Measurements from ENCODE around the gene PDE12.
"Not testable (repeated sequence)": the region's sequence is repeated elsewhere in the genome, so short reads cannot be mapped to it uniquely, and the experiment has no call there.

PDE12 gene

DNA sequence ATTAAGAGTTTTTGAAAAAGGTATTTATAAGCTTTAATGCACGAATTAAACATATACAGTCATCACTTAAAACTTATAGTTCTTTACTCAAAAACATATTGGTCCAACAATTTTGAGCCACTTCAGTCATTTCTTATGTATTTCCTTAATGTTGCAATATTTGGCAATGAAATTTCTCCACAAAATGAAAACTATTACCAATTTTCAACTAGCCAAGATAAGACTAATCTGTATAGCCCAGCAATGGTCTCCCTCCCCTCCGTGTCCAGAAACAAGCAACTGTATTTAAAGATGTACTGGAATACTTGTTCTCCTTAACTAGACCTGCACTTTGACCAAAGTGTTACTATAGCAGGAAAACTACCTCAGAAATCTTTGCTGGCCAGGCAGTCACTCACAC is 31.8 kb downstream of the PDE12 start:
- DNase-seq: no peak

DNA sequence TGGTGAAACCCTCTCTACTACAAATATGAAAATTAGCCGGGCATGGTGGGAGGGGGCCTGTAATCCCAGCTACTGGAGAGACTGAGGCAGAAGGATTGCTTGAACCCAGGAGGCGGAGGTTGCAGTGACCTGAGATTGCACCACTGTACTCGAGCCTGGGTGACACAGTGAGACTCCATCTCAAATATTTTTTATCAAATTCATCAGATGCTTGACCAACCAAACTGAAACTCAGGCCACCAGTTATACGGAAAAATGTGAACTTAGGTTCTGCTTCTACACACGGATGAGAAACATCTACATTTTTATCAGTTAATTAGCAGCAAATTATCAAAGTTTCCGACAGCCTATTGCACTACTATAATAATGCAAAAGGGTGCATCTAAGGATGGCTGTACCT is 36.2 kb downstream of the PDE12 start:
- no peak for DNase-seq

DNA sequence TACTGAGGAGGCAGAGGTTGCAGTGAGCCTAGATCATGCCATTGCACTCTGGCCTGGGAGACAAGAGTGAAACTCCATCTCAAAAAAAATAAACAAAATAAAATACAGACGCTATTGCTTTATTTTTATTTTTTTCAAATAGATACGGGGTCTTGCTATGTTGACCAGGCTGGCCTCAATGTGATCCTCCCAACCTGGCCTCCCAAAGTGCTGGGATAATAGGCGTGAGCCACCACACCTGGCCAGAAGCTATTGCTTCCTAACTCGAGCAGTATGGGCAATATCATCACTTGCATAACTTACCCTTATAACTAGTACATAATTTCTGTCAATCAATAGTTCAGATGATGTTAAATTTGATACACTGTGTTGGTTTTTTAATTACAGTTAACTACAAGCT is 38.1 kb downstream of the PDE12 start:
- DNase-seq: no peak

DNA sequence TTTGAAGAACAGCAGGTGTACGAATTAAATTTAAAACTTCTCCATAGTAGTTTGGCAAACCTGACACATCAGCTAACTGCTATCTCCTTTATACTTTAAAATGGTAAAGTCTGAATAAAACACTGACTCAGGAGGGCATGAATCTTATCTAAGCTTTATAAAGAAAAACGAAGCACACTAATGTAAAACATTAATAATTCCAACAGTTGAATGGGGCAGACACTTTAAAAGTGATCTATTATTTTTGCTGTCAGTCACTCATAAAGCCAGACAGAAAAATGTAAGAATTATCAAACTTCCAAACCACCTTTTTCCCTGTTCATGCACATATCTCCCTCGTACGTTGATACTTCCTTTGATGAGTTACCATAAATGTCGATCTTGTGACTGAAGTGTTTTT is 38.5 kb downstream of the PDE12 start:
- no peak for DNase-seq

DNA sequence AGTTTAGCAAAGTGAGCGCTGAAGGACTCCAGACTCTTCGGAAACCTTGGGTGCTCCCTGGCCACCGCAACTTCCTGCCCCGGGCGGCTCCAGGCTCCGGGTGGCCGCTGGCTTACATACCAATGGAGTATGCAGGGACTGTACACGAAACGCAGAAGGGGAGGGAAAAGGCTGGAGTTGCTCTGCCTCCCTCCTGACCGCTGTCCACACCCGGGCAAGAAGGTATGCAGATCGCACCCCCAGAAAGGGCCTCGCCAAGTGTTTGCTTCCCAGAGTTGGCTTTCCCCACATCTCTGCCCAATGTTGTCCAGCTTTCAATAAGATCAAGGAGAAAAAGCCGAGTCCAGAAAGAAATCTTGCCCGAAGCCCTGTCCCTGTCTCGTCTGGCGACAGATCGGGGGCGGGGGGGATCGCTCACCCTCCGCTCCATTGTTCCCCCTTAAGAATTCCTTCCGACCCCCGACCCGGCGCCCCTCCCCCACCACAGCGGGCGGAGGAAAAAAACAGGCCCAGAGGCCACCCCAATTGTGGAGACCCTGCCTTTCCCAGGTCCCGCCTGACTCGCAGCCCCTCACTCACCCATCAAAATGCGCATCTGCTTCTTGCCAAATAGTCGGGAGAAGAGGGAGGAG is 40.5 kb downstream of the PDE12 start:
- peak; percentile 6 for DNase-seq

DNA sequence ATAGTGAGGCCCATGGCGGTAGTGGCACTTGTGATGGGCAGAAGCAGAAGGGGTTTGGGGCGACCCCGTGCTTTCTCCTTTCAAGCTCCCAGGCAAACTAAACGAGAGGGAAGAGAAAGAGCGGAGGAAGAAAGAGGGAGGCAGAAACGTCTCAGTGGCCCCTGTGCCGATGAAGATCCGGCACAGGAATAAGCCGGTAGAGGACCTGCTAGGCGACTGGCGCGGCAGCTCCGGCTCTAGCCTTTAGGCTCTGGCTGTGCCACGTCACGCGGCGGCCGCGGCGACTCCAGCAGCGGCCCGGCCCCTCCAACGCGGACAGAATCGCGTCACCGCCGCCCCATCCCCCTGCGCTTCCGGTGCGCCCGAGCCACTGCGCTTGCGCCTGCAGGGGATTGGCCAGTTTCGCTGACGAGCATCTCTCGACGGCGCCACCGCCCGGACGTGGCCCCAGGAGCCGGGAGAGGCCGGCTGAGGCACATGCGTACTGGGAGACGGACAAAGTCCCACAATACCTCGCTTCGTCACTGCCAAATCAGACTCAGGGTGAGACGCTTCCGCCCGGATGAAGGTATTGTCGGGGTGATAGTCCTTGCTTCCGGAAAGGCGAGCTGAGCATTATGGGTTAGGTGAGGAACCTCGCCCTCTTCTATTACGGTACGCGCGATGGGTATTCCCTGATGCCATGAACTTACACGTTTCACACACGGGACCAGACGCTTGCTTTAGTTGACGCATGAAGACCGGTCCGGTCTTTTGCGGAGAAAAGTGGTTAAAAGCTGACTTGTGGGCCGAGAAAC is 41.3 kb downstream of the PDE12 start, which contains the start of gene ARF4:
Gene ARF4 (minus strand): TSS at position 218 of the 797 bp plus-strand sequence. CDS start 204 bp downstream, at position 14.
- peak; percentile 96 for DNase-seq

DNA sequence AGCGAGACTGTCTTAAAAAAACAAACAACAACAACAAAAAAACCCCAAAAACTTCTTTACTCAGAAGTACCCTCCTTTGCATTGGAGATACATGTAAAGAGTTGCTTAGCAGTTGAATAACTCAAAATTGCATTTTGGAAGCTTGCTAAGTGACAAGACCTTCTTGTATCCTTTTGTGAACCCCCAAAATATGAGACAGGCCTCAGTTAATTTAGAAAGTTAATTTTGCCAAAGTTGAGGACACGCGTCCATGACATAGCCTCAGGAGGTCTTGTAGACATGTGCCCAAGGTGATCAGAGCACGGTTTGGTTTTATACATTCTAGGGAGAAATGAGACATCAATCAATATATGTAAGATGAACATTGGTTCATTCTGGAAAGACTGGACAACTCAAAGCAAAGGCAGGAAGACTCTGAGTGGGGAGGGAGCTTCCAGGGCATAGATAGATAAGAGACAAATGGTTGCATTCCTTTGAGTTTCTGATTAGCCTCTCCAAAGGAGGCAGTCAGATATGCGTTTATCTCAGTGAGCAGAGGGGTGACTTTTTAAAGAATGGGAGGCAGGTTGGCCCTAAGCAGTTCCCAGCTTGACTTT is 42.8 kb downstream of the PDE12 start:
- no peak for DNase-seq

DNA sequence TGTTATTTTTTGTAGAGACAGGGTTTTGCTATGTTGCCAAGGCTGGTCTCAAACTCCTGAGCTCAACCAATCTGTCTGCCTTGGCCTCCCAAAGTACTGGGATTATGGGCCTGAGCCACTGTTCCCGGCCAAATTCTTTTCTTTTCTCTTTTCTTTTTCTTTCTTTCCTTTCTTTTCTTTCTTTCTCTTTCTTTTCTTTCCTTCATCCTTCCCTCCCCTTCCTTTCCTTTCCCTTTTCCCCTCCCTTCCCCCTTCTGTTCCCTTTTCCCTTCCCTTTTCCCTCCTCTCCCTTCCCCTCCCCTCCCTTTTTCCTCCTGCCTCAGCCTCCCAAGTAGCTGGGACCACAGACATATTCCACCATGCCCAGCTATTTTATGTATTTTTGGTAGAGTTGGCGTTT is 44.1 kb downstream of the PDE12 start:
- no peak for DNase-seq

DNA sequence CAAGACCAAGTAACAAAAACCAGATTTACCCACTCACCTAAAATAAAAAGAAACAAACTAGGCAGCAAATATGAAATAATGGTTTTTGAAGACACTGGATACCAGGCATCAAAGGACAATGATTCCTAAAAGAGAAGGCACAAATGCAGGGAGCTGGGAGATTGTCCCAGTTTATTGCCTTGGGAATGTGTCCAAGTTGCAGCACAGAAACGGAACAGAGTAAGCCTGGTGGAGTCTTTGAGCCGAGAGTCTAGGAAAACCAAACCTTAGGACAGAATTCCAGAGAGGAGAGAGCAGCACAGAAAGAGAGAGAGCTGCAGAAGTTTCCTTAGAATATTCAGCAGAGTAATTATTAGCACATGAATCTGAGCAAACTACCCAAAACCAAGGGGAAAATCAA is 48.9 kb downstream of the PDE12 start:
- no peak for DNase-seq

DNA sequence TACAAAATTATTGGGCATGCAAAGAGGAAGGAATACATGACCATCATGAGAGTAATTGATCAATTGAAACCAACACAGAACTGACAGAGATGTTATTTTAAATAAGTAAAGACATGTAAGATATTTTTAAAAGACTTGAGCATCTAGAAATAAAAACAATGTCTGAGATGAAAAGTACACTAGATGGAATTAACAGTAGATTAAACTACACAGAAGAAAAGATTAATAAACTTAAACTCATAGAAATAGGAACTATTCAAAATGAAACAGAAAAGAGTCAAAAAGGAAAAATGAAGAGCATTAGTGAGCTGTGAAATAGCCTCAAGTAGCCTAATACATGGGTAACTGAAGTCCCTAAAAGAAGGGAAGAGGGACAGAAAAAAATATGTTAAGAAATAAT is 49.6 kb downstream of the PDE12 start:
- no peak for DNase-seq

DNA sequence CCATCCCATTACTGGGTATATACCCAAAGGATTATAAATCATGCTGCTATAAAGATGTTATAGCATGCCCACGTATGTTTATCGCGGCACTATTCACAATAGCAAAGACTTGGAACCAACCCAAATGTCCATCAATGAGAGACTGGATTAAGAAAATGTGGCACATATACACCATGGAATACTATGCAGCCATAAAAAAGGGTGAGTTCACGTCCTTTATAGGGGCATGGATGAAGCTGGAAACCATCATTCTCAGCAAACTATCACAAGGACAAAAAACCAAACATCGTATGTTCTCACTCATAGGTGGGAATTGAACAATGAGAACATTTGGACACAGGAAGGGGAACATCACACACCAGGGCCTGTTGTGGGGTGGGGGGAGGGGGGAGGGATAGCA is 55.8 kb downstream of the PDE12 start:
- not testable (repeated sequence) for DNase-seq

DNA sequence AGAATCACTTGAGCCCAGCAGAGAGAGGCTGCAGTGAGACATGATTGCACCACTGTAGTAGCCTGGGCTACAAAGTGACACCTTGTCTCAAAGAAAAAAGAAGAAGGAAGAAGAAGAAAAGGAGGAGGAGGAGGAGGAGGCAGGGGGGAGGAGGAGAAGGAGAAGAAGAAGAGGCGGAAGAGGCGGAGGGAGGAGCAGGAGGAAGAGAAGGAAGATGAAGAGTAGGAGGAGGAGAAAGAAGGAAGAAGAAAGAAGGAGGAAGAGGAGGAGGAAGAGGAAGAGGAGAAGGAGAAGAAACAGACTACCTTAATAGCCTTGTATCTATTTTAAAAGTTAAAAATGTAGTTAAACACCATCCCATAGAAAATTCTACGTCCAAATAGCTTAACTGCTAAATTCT is 60.2 kb downstream of the PDE12 start:
- no peak for DNase-seq
